Sigmoid colon (tissue), 4 donors: ENCODE data around the gene B4GALNT2.

Experiments
- CTCF ChIP-seq, 4 experiments: fragments of 450-650 bp in 3 of 4; fragments of 200-600 bp in 1 of 4; IDR thresholded peaks; one replicate each; pipeline ENCODE4 v1.5.1; 2016 to 2019; ENCODE audit warnings: antibody characterized with exemption in 4 of 4, mild to moderate bottlenecking in 3 of 4, moderate library complexity in 2 of 4
- EP300 ChIP-seq, 4 donors: sonication (generic); formaldehyde crosslinking; IDR thresholded peaks; one replicate each; pipeline ENCODE4 v1.6.1; 2017; ENCODE audit warnings: antibody characterized with exemption in 4 of 4
- POLR2AphosphoS5 ChIP-seq, 4 donors: sonication (generic); formaldehyde crosslinking; IDR thresholded peaks; one replicate each; pipeline ENCODE4 v1.6.1; 2017; ENCODE audit warnings: antibody characterized with exemption in 4 of 4

GRCh38 chr17:49213847-49214246 is 81.3 kb downstream of the B4GALNT2 start:
- TF ChIP-seq EP300 (IDR thresholded peaks at IDR 0.05), result no peak
- TF ChIP-seq CTCF (IDR thresholded peaks at IDR 0.05), result no peak
- no peak for TF ChIP-seq POLR2AphosphoS5 (IDR thresholded peaks at IDR 0.05)
